HL-60 (cell line): ENCODE results near the gene GMEB2.
"Not testable (repeated sequence)": the region's sequence is repeated elsewhere in the genome, so short reads cannot be mapped to it uniquely, and the experiment has no call there.

Experiments used
- DNase-seq, 2 experiments: peaks; one replicate each; pipeline ENCODE4 v3.0.0-alpha.2; 2010 to 2020; ENCODE audit warnings: low read depth in 1 of 2, low spot score in 1 of 2
- H3K27ac ChIP-seq: fragments of 250-450 bp; sonication (Bioruptor Pico); replicated peaks from 2 replicates; pipeline ENCODE4 v1.5.1; 2020; ENCODE audit warnings: mild to moderate bottlenecking, moderate library complexity
- H3K27me3 ChIP-seq: fragments of 250-450 bp; sonication (Bioruptor Pico); 2 replicates; pipeline ENCODE4 v1.5.1; 2021; ENCODE audit warnings: mild to moderate bottlenecking, moderate library complexity; ENCODE audit not compliant: insufficient read depth, poor library complexity, severe bottlenecking
- H3K4me3 ChIP-seq: replicated peaks from 2 replicates; pipeline ENCODE4 v1.5.1; 2011; ENCODE audit warnings: mild to moderate bottlenecking, control low read depth, low read length; ENCODE audit not compliant: insufficient read depth
- CTCF ChIP-seq: IDR thresholded peaks from one replicate; pipeline ENCODE4 v1.5.1; 2011; ENCODE audit warnings: low read length, control low read depth, inconsistent platforms; ENCODE audit not compliant: insufficient read depth
- GABPA ChIP-seq: IDR thresholded peaks from 2 replicates; pipeline ENCODE4 v1.6.1; 2012; ENCODE audit warnings: low read depth
- POLR2AphosphoS5 ChIP-seq: IDR thresholded peaks from 2 replicates; pipeline ENCODE4 v1.6.1; 2012; ENCODE audit warnings: low read depth
- REST ChIP-seq: IDR thresholded peaks from 2 replicates; pipeline ENCODE4 v1.6.1; 2012; ENCODE audit warnings: low read depth; ENCODE audit not compliant: insufficient replicate concordance
- SPI1 ChIP-seq: IDR thresholded peaks from 2 replicates; pipeline ENCODE4 v1.6.1; 2012; ENCODE audit warnings: low read depth, mild to moderate bottlenecking, borderline replicate concordance

The GMEB2 gene

GRCh38 chr20:63660622-63661021 lies 33.7 kb upstream of the GMEB2 start:
- DNase-seq, result no peak
- TF ChIP-seq GABPA, result no peak
- TF ChIP-seq POLR2AphosphoS5, result no peak
- no peak for TF ChIP-seq REST
- no peak for TF ChIP-seq CTCF
- TF ChIP-seq SPI1, result no peak
- H3K27me3 ChIP-seq, result no peaks in the 10 kb centered on the region
- no peak overlapping the region for H3K4me3 ChIP-seq
- H3K27ac ChIP-seq, result no peak overlapping the region

- H3K4me3 ChIP-seq, H3K27ac ChIP-seq, DNase-seq, H3K27me3 ChIP-seq: not testable (repeated sequence)
Measured at GRCh38 chr20:63660174-63660573, 33.3 kb upstream of the GMEB2 start.

- no peak overlapping the region; the same call in 1 of the 2 replicates for H3K27ac ChIP-seq
- peak overlapping the region; percentile 91 for H3K4me3 ChIP-seq
- no peak for DNase-seq
- TF ChIP-seq POLR2AphosphoS5 (no peak), REST (no peak), GABPA (no peak), CTCF (no peak), SPI1 (no peak)
- H3K27me3 ChIP-seq, result no peaks in the 10 kb centered on the region
Measured at GRCh38 chr20:63659370-63659769, 32.5 kb upstream of the GMEB2 start.

GRCh38 chr20:63658749-63659187 lies 31.9 kb upstream of the GMEB2 start:
- Histone ChIP-seq H3K27ac (peak overlapping the region; percentile 86), H3K4me3 (peak overlapping the region; percentile 91), H3K27me3 (no peaks in the 10 kb centered on the region)
- TF ChIP-seq SPI1 (no peak), POLR2AphosphoS5 (no peak), REST (no peak), CTCF (no peak), GABPA (no peak)
- DNase-seq, result peak; percentile 55 to 73
